ENCODE measurements around the gene ATG2B. TPM values are rescaled to one million over a fixed set of nuclear protein-coding genes. Genes with fewer than 3 reads are reported as not detected.
"Not testable (repeated sequence)": the region's sequence is repeated elsewhere in the genome, so short reads cannot be mapped to it uniquely, and the experiment has no call there.

ATG2B gene
- total and polyA plus RNA-seq, 7 donors: 1.8 to 27.1 (median 17.9) TPM

- no peaks in the 10 kb centered on the region for H3K27me3 ChIP-seq
- DNase-seq: no peak
- H3K4me3 ChIP-seq: no peak overlapping the region
- H3K9me3 ChIP-seq: no peaks in the 10 kb centered on the region
- intact Hi-C loops (cut with DNase I): no loop called here
- H3K36me3 ChIP-seq: peaks cover 0 to 6% (median 3%) of the 10 kb centered on the region in 4 donors
- H3K4me1 ChIP-seq: peaks cover 0 to 19% (median 15%) of the 10 kb centered on the region in 4 donors
- WGBS, 2 donors: 76 to 78% methylated on average over 1 of the region's 1 CpG
- TF ChIP-seq, protein P1, sequence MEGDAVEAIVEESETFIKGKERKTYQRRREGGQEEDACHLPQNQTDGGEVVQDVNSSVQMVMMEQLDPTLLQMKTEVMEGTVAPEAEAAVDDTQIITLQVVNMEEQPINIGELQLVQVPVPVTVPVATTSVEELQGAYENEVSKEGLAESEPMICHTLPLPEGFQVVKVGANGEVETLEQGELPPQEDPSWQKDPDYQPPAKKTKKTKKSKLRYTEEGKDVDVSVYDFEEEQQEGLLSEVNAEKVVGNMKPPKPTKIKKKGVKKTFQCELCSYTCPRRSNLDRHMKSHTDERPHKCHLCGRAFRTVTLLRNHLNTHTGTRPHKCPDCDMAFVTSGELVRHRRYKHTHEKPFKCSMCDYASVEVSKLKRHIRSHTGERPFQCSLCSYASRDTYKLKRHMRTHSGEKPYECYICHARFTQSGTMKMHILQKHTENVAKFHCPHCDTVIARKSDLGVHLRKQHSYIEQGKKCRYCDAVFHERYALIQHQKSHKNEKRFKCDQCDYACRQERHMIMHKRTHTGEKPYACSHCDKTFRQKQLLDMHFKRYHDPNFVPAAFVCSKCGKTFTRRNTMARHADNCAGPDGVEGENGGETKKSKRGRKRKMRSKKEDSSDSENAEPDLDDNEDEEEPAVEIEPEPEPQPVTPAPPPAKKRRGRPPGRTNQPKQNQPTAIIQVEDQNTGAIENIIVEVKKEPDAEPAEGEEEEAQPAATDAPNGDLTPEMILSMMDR (IDR thresholded peaks at IDR 0.05): no peak
- peak in 1 of 4 donors; percentile 48 for TF ChIP-seq POLR2AphosphoS5 (IDR thresholded peaks at IDR 0.05)
- no peak overlapping the region for H3K27ac ChIP-seq
Measured at GRCh38 chr14:96246539-96246847, 116.6 kb downstream of the ATG2B start.

GRCh38 chr14:96245710-96246538, 117.2 kb downstream of the ATG2B start:
- no peaks in the 10 kb centered on the region for H3K27me3 ChIP-seq
- H3K9me3 ChIP-seq: no peaks in the 10 kb centered on the region
- TF ChIP-seq EP300 (IDR thresholded peaks at IDR 0.05): no peak
- TF ChIP-seq, protein P1 (IDR thresholded peaks at IDR 0.05): no peak
- no peak for TF ChIP-seq POLR2A (IDR thresholded peaks at IDR 0.05)
- no peak for TF ChIP-seq POLR2AphosphoS5 (IDR thresholded peaks at IDR 0.05)
- WGBS, 2 donors: 92 to 94% methylated on average over 3 of the region's 3 CpGs
- intact Hi-C loops (cut with DNase I): no loop called here
- no peak for DNase-seq
- peak overlapping the region in 1 of 4 donors; percentile 22 for H3K27ac ChIP-seq
- H3K4me3 ChIP-seq: no peak overlapping the region
- peaks cover 0 to 19% (median 15%) of the 10 kb centered on the region in 4 donors for H3K4me1 ChIP-seq
- peaks cover 0 to 12% (median 4%) of the 10 kb centered on the region in 4 donors for H3K36me3 ChIP-seq

- WGBS, 2 donors: 95 to 97% methylated on average over 3 of the region's 3 CpGs
- H3K27me3 ChIP-seq; DNase-seq; H3K9me3 ChIP-seq; intact Hi-C loops (cut with DNase I); H3K4me3 ChIP-seq; H3K27ac ChIP-seq: not testable (repeated sequence)
- Histone ChIP-seq H3K36me3 (peaks cover 0 to 18% (median 4%) of the 10 kb centered on the region in 4 donors), H3K4me1 (peaks cover 0 to 19% (median 15%) of the 10 kb centered on the region in 4 donors)
Measured at GRCh38 chr14:96245074-96245473, 118.1 kb downstream of the ATG2B start.

DNA sequence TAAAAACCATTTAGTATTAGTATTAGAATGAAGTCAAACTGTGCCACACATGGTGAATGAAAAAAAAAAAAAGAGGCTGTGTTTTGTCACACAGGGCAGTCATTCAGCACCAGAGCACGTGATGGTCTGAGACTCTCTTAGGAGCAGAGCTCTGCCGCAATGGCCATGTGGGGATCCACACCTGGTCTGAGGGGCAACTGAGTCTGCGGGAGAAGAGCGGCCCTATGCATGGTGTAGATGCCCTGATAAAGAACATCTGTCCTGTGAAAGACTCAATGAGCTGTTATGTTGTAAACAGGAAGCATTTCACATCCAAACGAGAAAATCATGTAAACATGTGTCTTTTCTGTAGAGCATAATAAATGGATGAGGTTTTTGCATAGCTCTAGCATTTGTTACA, 119.4 kb downstream of the ATG2B start:
- no peak for DNase-seq
- WGBS, 2 donors: 61 to 63% methylated on average over 5 of the region's 5 CpGs
- no peak overlapping the region for H3K27ac ChIP-seq

GRCh38 chr14:96242126-96242525, 121.0 kb downstream of the ATG2B start:
- 95 to 96% methylated on average over 10 of the region's 10 CpGs for WGBS, 2 donors
- DNase-seq: no peak
- intact Hi-C loops (cut with DNase I): no loop called here
- Histone ChIP-seq H3K4me1 (peaks cover 0 to 8% (median 6%) of the 10 kb centered on the region in 4 donors), H3K27me3 (no peaks in the 10 kb centered on the region), H3K9me3 (no peaks in the 10 kb centered on the region), H3K4me3 (no peak overlapping the region), H3K36me3 (peaks cover 0 to 18% (median 4%) of the 10 kb centered on the region in 4 donors), H3K27ac (no peak overlapping the region)
- TF ChIP-seq, protein P1 (IDR thresholded peaks at IDR 0.05): no peak
- TF ChIP-seq EP300 (IDR thresholded peaks at IDR 0.05) (no peak), POLR2A (IDR thresholded peaks at IDR 0.05) (no peak), POLR2AphosphoS5 (IDR thresholded peaks at IDR 0.05) (no peak)

More for the DNA sequence above, 119.4 kb downstream of the ATG2B start:
- Histone ChIP-seq H3K27me3 (no peaks in the 10 kb centered on the region), H3K36me3 (peaks cover 0 to 18% (median 4%) of the 10 kb centered on the region in 4 donors), H3K4me1 (peaks cover 0 to 7% (median 5%) of the 10 kb centered on the region in 4 donors), H3K4me3 (no peak overlapping the region), H3K9me3 (no peaks in the 10 kb centered on the region)
- intact Hi-C loops (cut with DNase I): no loop called here
- TF ChIP-seq EP300 (IDR thresholded peaks at IDR 0.05): no peak
- TF ChIP-seq POLR2AphosphoS5 (IDR thresholded peaks at IDR 0.05): no peak
- TF ChIP-seq, protein P1 (IDR thresholded peaks at IDR 0.05): no peak
- no peak for TF ChIP-seq POLR2A (IDR thresholded peaks at IDR 0.05)
